ENCODE results near the gene UNC5A.

- no peak for TF ChIP-seq CTCF (IDR thresholded peaks at IDR 0.05 in 2 of 3, conservative IDR thresholded peaks at IDR 0.05 in 1 of 3; ENCODE audit: borderline replicate concordance in 1 of 3, insufficient read depth in 1 of 3, low read depth in 2 of 3, low read length in 2 of 3)
- no peak for TF ChIP-seq POLR2A (IDR thresholded peaks at IDR 0.05; ENCODE audit: borderline replicate concordance, extremely low read depth, insufficient read depth, insufficient read length)
Measured at GRCh38 chr5:176849611-176850227, 39.4 kb downstream of the UNC5A start.
